Right lobe of liver (tissue), 4 donors: ENCODE results near the gene PDK2.

ENCODE experiments used
- CTCF ChIP-seq, 4 donors: fragments of 200-600 bp in 3 of 4; fragments of 450-650 bp in 1 of 4; IDR thresholded peaks; one replicate each; pipeline versions ENCODE4 v1.5.1 to v1.8.0; 2016 to 2022; ENCODE audit warnings: antibody characterized with exemption in 4 of 4, mild to moderate bottlenecking in 2 of 4
- POLR2A ChIP-seq: fragments of 450-650 bp; IDR thresholded peaks from one replicate; pipeline ENCODE4 v1.6.1; 2017; ENCODE audit warnings: antibody characterized with exemption, mild to moderate bottlenecking
- donor health status: DM: no; HTN: no; CAD: no.
- donor health status: DM: no; HTN: no; CAD: no.
- donor health status: DM: no; HTN: yes; CAD: no.

DNA sequence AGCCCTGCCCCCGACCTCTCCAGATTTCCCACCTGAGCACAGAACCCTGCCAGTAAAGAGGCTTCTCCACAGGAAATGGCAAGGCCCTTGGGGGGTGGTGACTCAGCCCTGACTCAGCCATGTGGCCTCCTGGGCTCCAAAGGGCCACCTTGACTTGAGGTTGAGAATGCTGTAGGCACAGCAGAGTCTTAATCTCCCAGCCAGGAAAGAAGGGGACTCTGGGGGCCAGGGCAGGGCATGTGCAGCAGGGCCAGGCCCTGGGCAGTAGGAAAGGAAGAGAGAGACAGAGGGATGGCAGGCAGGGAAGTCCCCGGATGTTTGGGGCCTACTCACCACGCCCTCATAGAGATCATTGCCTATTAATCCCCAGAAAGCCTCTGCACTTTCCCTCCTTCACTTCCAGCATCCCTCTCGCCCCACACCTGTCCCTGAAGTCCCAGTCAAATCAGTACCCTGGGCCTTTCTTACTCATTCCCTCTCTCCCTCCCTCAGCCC, 44.0 kb upstream of the PDK2 start:
- TF ChIP-seq POLR2A = no peak
- TF ChIP-seq CTCF (IDR thresholded peaks at IDR 0.05) = no peak
